SK-N-SH (cell line): ENCODE measurements around the gene HERC4. TPM values are rescaled to one million over a fixed set of nuclear protein-coding genes. Genes with fewer than 3 reads are reported as not detected.

ENCODE experiments used
- CTCF ChIA-PET: fragments of 300-600, 350-600 bp; formaldehyde crosslinking; extraction: SDS; loops from one replicate; lab custom pipeline; 2021; lab: Yijun Ruan, JAX
- POLR2A ChIA-PET: fragments of 350-600 bp; sonication (Branson Sonifier 250); formaldehyde crosslinking; extraction: SDS; loops from one replicate; lab custom pipeline; 2020; ENCODE audit warnings: antibody characterized with exemption, inconsistent platforms; lab: Yijun Ruan, JAX
- DNase-seq: peaks from one replicate; pipeline ENCODE4 v3.0.0; 2012
- H2AFZ ChIP-seq: fragments of 200-600 bp; sonication (generic); 2 replicates; pipeline ENCODE4 v1.8.1; 2016; ENCODE audit warnings: antibody characterized with exemption, mild to moderate bottlenecking, low read depth
- H3F3A ChIP-seq: fragments of 200-600 bp; sonication (generic); replicated peaks from 2 replicates; pipeline ENCODE3; 2016; ENCODE audit warnings: antibody characterized with exemption, mild to moderate bottlenecking; ENCODE audit not compliant: insufficient read depth
- H3K27ac ChIP-seq, 2 experiments: fragments of 200-500 bp in 1 of 2; fragments of 200-600 bp in 1 of 2; sonication (Bioruptor generic) in 1 of 2; sonication (generic), shearing (Covaris generic) in 1 of 2; 2 replicates each; pipeline versions ENCODE4 v1.5.1 to v1.6.1; 2014 to 2016; ENCODE audit warnings: low read depth in 2 of 2, inconsistent platforms in 1 of 2, low read length in 1 of 2, mild to moderate bottlenecking in 1 of 2, mixed read lengths in 1 of 2
- H3K27me3 ChIP-seq: fragments of 200-600 bp; sonication (generic), shearing (Covaris generic); 2 replicates; pipeline ENCODE4 v1.6.1; 2016; ENCODE audit warnings: mixed run types; ENCODE audit not compliant: insufficient read depth
- H3K36me3 ChIP-seq, 2 experiments: fragments of 200-500 bp in 1 of 2; fragments of 200-600 bp in 1 of 2; sonication (Bioruptor generic) in 1 of 2; sonication (generic) in 1 of 2; replicated peaks in 1 of 2; 2 replicates each; pipeline versions ENCODE3 to v1.5.1; 2014 to 2016; ENCODE audit warnings: low read length in 1 of 2, mild to moderate bottlenecking in 1 of 2; ENCODE audit not compliant: insufficient read depth in 2 of 2, control insufficient read depth in 1 of 2
- H3K4me1 ChIP-seq, 2 experiments: fragments of 200-500 bp in 1 of 2; fragments of 200-600 bp in 1 of 2; sonication (Bioruptor generic) in 1 of 2; sonication (generic), shearing (Covaris generic) in 1 of 2; 2 replicates each; pipeline versions ENCODE4 v1.5.1 to v1.6.1; 2014 to 2016; ENCODE audit warnings: low read depth in 1 of 2, low read length in 1 of 2, mixed run types in 1 of 2; ENCODE audit not compliant: insufficient read depth in 2 of 2, control insufficient read depth in 1 of 2
- H3K4me2 ChIP-seq: fragments of 200-600 bp; sonication (generic), shearing (Covaris generic); 2 replicates; pipeline ENCODE4 v1.6.1; 2017; ENCODE audit warnings: mixed run types
- H3K4me3 ChIP-seq, 2 experiments: fragments of 200-500 bp in 1 of 2; fragments of 200-600 bp in 1 of 2; sonication (Bioruptor generic) in 1 of 2; sonication (generic), shearing (Covaris generic) in 1 of 2; 2 replicates each; pipeline versions ENCODE4 v1.5.1 to v1.8.1; 2014 to 2016; ENCODE audit warnings: low read depth in 2 of 2, inconsistent platforms in 1 of 2, low read length in 1 of 2, mild to moderate bottlenecking in 1 of 2, mixed read lengths in 1 of 2, moderate library complexity in 1 of 2
- H3K79me2 ChIP-seq: fragments of 200-600 bp; sonication (generic); 2 replicates; pipeline ENCODE4 v1.8.1; 2017; ENCODE audit warnings: mild to moderate bottlenecking; ENCODE audit not compliant: insufficient read depth
- H3K9ac ChIP-seq: fragments of 200-600 bp; sonication (generic); 2 replicates; pipeline ENCODE4 v1.6.1; 2017; ENCODE audit warnings: mixed run types
- H3K9me2 ChIP-seq: fragments of 200-600 bp; sonication (generic); 2 replicates; pipeline ENCODE4 v1.6.1; 2017; ENCODE audit warnings: mixed run types
- H3K9me3 ChIP-seq: fragments of 200-600 bp; sonication (generic); 2 replicates; pipeline ENCODE4 v1.6.1; 2017; ENCODE audit warnings: mixed run types, mild to moderate bottlenecking, moderate library complexity
- H4K20me1 ChIP-seq: fragments of 200-600 bp; sonication (generic); 2 replicates; pipeline ENCODE4 v1.6.1; 2017; ENCODE audit warnings: mild to moderate bottlenecking, mixed run types; ENCODE audit not compliant: insufficient read depth
- ELF1 ChIP-seq: IDR thresholded peaks from 2 replicates; pipeline ENCODE4 v1.4.0; 2012
- EP300 ChIP-seq, 2 experiments: IDR thresholded peaks; 2 replicates each; pipeline versions ENCODE4 v1.4.0 to v1.6.1; 2012; ENCODE audit warnings: borderline replicate concordance in 1 of 2, low read depth in 1 of 2, low read length in 1 of 2
- FOXM1 ChIP-seq: IDR thresholded peaks from 2 replicates; pipeline ENCODE4 v1.4.0; 2012; ENCODE audit warnings: low read depth, mild to moderate bottlenecking
- GABPA ChIP-seq: IDR thresholded peaks from 2 replicates; pipeline ENCODE4 v1.4.0; 2012; ENCODE audit warnings: low read depth, mild to moderate bottlenecking
- JUND ChIP-seq: IDR thresholded peaks from 2 replicates; pipeline ENCODE4 v1.4.0; 2012
- MXI1 ChIP-seq: IDR thresholded peaks from 2 replicates; pipeline ENCODE4 v1.6.1; 2012; ENCODE audit warnings: mild to moderate bottlenecking, low read depth, low read length, improper control_type of control experiment
- NRF1 ChIP-seq: IDR thresholded peaks from 2 replicates; pipeline ENCODE4 v1.6.1; 2012; ENCODE audit warnings: low read depth, mild to moderate bottlenecking, low read length
- RAD21 ChIP-seq: IDR thresholded peaks from 2 replicates; pipeline ENCODE4 v1.6.1; 2012; ENCODE audit warnings: mild to moderate bottlenecking, low read length
- RCOR1 ChIP-seq: fragments of 150-350 bp; IDR thresholded peaks from 2 replicates; pipeline ENCODE4 v1.6.1; 2017; ENCODE audit warnings: antibody characterized with exemption, low read length
- RFX5 ChIP-seq: IDR thresholded peaks from 2 replicates; pipeline ENCODE4 v1.6.1; 2012; ENCODE audit warnings: mild to moderate bottlenecking, improper control_type of control experiment, low read length
- RXRA ChIP-seq: IDR thresholded peaks from 2 replicates; pipeline ENCODE4 v1.4.0; 2012; ENCODE audit warnings: low read depth, mild to moderate bottlenecking, borderline replicate concordance
- SMC3 ChIP-seq: IDR thresholded peaks from 2 replicates; pipeline ENCODE4 v1.6.1; 2012; ENCODE audit warnings: low read depth, low read length, improper control_type of control experiment
- TAF1 ChIP-seq: IDR thresholded peaks from 2 replicates; pipeline ENCODE4 v1.6.1; 2012; ENCODE audit warnings: low read depth, mild to moderate bottlenecking, low read length, moderate library complexity, borderline replicate concordance
- WGBS: methylation state at CpG from one replicate; pipeline ENCODE4 v1.1.6; 2017; ENCODE audit warnings: low lambda C conversion rate; 5-methylcytosine and 5-hydroxymethylcytosine counted together
- polyA plus RNA-seq, 3 experiments: library from polyadenylated mRNA; depleted of rRNA; stranded (reverse); fragments of >200 nt; gene quantifications; 2 replicates each; pipeline ENCODE4 v1.2.3, GENCODE V29; 2012
- TF ChIP-seq, protein P1 (sequence below): IDR thresholded peaks from 2 replicates; pipeline ENCODE4 v1.6.1; 2012; ENCODE audit warnings: mild to moderate bottlenecking, low read depth, low read length, moderate library complexity
- TF ChIP-seq, protein P2 (sequence below): IDR thresholded peaks from 2 replicates; pipeline ENCODE4 v1.4.0; 2012; ENCODE audit warnings: low read depth
- TF ChIP-seq, protein P3 (sequence below): IDR thresholded peaks from 2 replicates; pipeline ENCODE4 v1.4.0; 2012; ENCODE audit warnings: low read depth, borderline replicate concordance
- TF ChIP-seq, protein P4 (sequence below): fragments of 150-350 bp; IDR thresholded peaks from 2 replicates; pipeline ENCODE4 v1.6.1; 2016; ENCODE audit warnings: mild to moderate bottlenecking, low read depth, low read length
- TF ChIP-seq, protein P5 (sequence below): fragments of 200-600 bp; sonication (generic); IDR thresholded peaks from 2 replicates; pipeline ENCODE4 v1.6.1; 2017; ENCODE audit warnings: antibody characterized with exemption, mild to moderate bottlenecking, moderate library complexity
- TF ChIP-seq, protein P6 (sequence below): fragments of 150-350 bp; IDR thresholded peaks from 2 replicates; pipeline ENCODE4 v1.6.1; 2017; ENCODE audit warnings: antibody characterized with exemption, low read length, low read depth, borderline replicate concordance

The HERC4 gene
- polyA plus RNA-seq, 1 of the 3 experiments (the other 2 are of a cell fraction) = 16.2 TPM

DNA sequence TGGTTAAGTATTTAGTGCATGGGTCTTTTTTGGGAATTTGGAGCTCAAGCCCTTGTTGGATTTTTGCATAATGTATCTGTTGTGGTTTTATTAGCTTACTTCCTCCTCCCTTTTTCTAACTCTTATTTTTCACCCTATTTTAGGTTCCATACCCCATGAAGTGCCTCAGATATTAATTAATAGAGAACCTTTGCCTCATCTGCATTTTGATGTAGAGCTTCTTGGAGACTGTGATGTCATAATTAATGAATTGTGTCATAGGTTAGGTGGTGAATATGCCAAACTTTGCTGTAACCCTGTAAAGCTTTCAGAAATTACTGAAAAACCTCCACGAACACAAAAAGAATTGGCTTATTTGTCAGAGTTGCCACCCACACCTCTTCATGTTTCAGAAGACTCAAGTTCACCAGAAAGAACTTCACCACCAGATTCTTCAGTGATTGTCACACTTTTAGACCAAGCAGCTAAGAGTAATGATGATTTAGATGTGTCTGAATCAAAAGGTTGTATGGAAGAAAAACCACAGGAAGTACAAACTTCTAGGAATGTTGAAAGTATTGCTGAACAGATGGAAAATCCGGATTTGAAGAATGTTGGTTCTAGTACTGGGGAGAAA lies 162.6 kb downstream of the HERC4 start:
- no peaks in the 10 kb centered on the region for H3K9me3 ChIP-seq
- 70% methylated on average over 2 of the region's 2 CpGs for WGBS
- TF ChIP-seq RXRA (no peak), NRF1 (no peak), SMC3 (no peak), JUND (no peak), RFX5 (no peak), FOXM1 (no peak), EP300 (IDR thresholded peaks at IDR 0.05; ENCODE audit: borderline replicate concordance in 1 of 2, low read depth in 1 of 2, low read length in 1 of 2) (no peak), RCOR1 (no peak), ELF1 (no peak)
- TF ChIP-seq, protein P1, sequence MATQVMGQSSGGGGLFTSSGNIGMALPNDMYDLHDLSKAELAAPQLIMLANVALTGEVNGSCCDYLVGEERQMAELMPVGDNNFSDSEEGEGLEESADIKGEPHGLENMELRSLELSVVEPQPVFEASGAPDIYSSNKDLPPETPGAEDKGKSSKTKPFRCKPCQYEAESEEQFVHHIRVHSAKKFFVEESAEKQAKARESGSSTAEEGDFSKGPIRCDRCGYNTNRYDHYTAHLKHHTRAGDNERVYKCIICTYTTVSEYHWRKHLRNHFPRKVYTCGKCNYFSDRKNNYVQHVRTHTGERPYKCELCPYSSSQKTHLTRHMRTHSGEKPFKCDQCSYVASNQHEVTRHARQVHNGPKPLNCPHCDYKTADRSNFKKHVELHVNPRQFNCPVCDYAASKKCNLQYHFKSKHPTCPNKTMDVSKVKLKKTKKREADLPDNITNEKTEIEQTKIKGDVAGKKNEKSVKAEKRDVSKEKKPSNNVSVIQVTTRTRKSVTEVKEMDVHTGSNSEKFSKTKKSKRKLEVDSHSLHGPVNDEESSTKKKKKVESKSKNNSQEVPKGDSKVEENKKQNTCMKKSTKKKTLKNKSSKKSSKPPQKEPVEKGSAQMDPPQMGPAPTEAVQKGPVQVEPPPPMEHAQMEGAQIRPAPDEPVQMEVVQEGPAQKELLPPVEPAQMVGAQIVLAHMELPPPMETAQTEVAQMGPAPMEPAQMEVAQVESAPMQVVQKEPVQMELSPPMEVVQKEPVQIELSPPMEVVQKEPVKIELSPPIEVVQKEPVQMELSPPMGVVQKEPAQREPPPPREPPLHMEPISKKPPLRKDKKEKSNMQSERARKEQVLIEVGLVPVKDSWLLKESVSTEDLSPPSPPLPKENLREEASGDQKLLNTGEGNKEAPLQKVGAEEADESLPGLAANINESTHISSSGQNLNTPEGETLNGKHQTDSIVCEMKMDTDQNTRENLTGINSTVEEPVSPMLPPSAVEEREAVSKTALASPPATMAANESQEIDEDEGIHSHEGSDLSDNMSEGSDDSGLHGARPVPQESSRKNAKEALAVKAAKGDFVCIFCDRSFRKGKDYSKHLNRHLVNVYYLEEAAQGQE = no peak
- TF ChIP-seq, protein P2, sequence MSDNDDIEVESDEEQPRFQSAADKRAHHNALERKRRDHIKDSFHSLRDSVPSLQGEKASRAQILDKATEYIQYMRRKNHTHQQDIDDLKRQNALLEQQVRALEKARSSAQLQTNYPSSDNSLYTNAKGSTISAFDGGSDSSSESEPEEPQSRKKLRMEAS = no peak
- TF ChIP-seq, all 33 proteins: peak for 0
- Histone ChIP-seq H3K9ac (no peak overlapping the region), H3K9me2 (no peaks in the 10 kb centered on the region; the same call in 1 of the 2 replicates), H3K4me1 (no peaks in the 10 kb centered on the region), H3K36me3 (peaks cover 68 to 85% of the 10 kb centered on the region in 2 experiments), H3K79me2 (peaks cover 10% of the 10 kb centered on the region; the same call in 1 of the 2 replicates), H4K20me1 (no peaks in the 10 kb centered on the region), H3K4me2 (no peak overlapping the region), H2AFZ (no peak overlapping the region), H3K27me3 (no peaks in the 10 kb centered on the region), H3K4me3 (no peak overlapping the region), H3K27ac (peak overlapping the region in 1 of 2 experiments; percentile 30; a peak in 1 of 4 replicates), H3F3A (peaks cover 16% of the 10 kb centered on the region)
- DNase-seq = no peak
- POLR2A ChIA-PET = no interaction called here
- CTCF ChIA-PET = no interaction called here

DNA sequence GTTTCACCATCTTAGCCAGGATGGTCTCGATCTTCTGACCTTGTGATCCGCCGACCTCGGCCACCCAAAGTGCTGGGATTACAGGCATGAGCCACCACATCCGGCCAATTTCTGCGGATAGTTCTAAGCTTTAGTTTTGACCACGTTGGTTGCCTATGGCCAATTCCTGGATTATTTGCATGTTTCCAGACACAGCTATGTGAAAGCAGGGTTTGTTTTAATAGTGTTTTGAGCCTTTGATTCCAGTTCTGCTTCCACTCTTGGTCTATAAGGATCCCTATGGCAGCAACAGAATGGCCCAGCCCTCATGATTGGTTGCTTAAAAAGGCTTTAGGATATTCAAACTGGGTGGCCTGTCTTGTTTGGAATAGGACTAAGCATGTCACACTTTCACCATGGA lies 171.5 kb downstream of the HERC4 start:
- peaks cover 21 to 66% of the 10 kb centered on the region in 2 experiments for H3K36me3 ChIP-seq
- no peaks in the 10 kb centered on the region for H3K27me3 ChIP-seq
- no peak overlapping the region for H3K4me3 ChIP-seq
- no peaks in the 10 kb centered on the region for H4K20me1 ChIP-seq
- no peaks in the 10 kb centered on the region for H3K4me1 ChIP-seq
- no peak overlapping the region for H3K27ac ChIP-seq
- no peak for DNase-seq
- no peak overlapping the region for H3K9ac ChIP-seq
- H3F3A ChIP-seq = no peaks in the 10 kb centered on the region
- peaks cover 54% of the 10 kb centered on the region for H3K79me2 ChIP-seq
- no peaks in the 10 kb centered on the region for H3K9me2 ChIP-seq
- no peak overlapping the region for H2AFZ ChIP-seq
- WGBS = 92% methylated on average over 7 of the region's 7 CpGs
- H3K4me2 ChIP-seq = no peak overlapping the region
- ChIA-PET POLR2A (no interaction called here), CTCF (interaction anchor here (1.7 kb wide), 1 partner anchor 48 kb away, joined by 3 read pairs; no protein-coding TSS in a partner anchor)
- H3K9me3 ChIP-seq = no peaks in the 10 kb centered on the region
- TF ChIP-seq MXI1 = no peak
- TF ChIP-seq, protein P3, sequence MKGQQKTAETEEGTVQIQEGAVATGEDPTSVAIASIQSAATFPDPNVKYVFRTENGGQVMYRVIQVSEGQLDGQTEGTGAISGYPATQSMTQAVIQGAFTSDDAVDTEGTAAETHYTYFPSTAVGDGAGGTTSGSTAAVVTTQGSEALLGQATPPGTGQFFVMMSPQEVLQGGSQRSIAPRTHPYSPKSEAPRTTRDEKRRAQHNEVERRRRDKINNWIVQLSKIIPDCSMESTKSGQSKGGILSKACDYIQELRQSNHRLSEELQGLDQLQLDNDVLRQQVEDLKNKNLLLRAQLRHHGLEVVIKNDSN = no peak
- TF ChIP-seq, protein P2 = no peak
- TF ChIP-seq, protein P4, sequence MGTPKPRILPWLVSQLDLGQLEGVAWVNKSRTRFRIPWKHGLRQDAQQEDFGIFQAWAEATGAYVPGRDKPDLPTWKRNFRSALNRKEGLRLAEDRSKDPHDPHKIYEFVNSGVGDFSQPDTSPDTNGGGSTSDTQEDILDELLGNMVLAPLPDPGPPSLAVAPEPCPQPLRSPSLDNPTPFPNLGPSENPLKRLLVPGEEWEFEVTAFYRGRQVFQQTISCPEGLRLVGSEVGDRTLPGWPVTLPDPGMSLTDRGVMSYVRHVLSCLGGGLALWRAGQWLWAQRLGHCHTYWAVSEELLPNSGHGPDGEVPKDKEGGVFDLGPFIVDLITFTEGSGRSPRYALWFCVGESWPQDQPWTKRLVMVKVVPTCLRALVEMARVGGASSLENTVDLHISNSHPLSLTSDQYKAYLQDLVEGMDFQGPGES = no peak
- no peak for TF ChIP-seq TAF1
- TF ChIP-seq GABPA = no peak
- TF ChIP-seq, protein P5, sequence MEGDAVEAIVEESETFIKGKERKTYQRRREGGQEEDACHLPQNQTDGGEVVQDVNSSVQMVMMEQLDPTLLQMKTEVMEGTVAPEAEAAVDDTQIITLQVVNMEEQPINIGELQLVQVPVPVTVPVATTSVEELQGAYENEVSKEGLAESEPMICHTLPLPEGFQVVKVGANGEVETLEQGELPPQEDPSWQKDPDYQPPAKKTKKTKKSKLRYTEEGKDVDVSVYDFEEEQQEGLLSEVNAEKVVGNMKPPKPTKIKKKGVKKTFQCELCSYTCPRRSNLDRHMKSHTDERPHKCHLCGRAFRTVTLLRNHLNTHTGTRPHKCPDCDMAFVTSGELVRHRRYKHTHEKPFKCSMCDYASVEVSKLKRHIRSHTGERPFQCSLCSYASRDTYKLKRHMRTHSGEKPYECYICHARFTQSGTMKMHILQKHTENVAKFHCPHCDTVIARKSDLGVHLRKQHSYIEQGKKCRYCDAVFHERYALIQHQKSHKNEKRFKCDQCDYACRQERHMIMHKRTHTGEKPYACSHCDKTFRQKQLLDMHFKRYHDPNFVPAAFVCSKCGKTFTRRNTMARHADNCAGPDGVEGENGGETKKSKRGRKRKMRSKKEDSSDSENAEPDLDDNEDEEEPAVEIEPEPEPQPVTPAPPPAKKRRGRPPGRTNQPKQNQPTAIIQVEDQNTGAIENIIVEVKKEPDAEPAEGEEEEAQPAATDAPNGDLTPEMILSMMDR = no peak
- TF ChIP-seq, protein P6, sequence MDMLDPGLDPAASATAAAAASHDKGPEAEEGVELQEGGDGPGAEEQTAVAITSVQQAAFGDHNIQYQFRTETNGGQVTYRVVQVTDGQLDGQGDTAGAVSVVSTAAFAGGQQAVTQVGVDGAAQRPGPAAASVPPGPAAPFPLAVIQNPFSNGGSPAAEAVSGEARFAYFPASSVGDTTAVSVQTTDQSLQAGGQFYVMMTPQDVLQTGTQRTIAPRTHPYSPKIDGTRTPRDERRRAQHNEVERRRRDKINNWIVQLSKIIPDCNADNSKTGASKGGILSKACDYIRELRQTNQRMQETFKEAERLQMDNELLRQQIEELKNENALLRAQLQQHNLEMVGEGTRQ = no peak
- no peak for TF ChIP-seq RAD21
